GM23248 (cell line): ENCODE results near the gene CTRL.

Experiments used
- EZH2 ChIP-seq: fragments of 200-600 bp; sonication (generic); IDR thresholded peaks from 2 replicates; pipeline ENCODE4 v1.6.1; 2018; ENCODE audit warnings: antibody characterized with exemption, mild to moderate bottlenecking; ENCODE audit not compliant: insufficient read depth, poor library complexity, severe bottlenecking
- EZH2phosphoT487 ChIP-seq: fragments of 200-600 bp; sonication (generic); IDR thresholded peaks from 2 replicates; pipeline ENCODE4 v1.6.1; 2018; ENCODE audit warnings: antibody characterized with exemption, moderate library complexity, mild to moderate bottlenecking, low read depth; ENCODE audit not compliant: insufficient read depth

- TF ChIP-seq EZH2 (no peak), EZH2phosphoT487 (no peak)
Observed at GRCh38 chr16:67881621-67882161, 50.0 kb downstream of the CTRL start.
